HG03135 (cell line): Measurements from ENCODE around the gene DNAH7.

Experiments
- ATAC-seq: cut with Tn5 transposase; IDR thresholded peaks from one replicate; pipeline ENCODE4 v1.9.1; 2021; ENCODE audit warnings: mild to moderate bottlenecking, moderate library complexity; ENCODE audit not compliant: unreplicated experiment

DNAH7 gene

DNA sequence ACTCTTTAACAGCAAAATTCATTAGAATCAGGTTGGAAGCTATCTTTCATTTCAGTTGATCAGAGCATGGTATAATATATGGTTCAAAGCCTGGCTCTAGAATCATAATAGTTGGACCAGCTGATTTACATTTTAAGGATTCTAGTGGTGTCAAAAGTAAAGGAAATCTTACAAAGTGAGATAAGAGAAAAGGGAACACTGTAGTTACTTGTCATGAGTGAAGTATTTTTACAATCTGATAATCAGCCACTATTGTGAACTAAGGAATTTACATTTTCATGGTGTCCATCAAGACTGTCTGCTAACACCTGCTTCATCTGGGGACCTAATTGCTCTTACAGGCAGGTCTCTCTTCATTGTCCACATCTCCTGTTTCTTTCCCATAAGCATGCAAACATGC lies 250.5 kb downstream of the DNAH7 start:
- no peak for ATAC-seq

DNA sequence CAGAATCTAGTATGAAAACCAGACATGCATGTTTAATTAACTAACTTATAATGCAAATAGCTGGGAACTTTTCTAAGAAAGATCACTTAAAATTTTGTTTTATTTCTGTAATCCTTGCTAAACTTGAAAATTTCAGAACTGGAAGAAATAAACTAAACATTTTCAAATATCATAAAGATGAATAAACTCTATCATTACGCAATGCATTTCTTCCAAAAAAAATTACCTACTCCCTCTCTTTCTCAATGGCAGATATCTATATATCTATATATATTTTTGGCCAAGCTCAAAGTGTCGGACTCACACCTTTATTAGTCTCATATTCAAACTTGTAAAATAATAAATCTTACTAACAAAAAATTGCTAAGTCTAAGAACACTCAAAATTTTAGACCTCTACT lies 253.6 kb downstream of the DNAH7 start:
- ATAC-seq, result no peak

DNA sequence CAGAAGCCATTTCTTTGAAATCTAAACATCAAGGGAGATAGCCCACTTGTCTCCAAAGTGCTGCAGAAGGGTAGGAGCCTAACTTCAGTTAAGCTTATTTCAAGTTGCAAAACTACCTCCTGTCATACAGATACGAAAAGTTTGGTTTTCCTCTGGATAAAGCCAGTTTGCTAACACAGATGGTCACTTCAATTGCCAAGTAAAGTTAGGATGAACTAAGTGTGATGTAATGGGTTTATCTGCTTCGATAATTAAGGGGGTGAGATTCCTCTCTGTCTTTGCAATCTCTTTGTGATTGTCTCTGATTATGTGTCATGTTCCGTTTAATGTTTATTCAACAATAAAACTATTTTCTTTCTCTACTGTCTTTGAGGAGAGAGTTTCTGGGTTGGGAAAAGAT lies 255.2 kb downstream of the DNAH7 start:
- ATAC-seq, result no peak

DNA sequence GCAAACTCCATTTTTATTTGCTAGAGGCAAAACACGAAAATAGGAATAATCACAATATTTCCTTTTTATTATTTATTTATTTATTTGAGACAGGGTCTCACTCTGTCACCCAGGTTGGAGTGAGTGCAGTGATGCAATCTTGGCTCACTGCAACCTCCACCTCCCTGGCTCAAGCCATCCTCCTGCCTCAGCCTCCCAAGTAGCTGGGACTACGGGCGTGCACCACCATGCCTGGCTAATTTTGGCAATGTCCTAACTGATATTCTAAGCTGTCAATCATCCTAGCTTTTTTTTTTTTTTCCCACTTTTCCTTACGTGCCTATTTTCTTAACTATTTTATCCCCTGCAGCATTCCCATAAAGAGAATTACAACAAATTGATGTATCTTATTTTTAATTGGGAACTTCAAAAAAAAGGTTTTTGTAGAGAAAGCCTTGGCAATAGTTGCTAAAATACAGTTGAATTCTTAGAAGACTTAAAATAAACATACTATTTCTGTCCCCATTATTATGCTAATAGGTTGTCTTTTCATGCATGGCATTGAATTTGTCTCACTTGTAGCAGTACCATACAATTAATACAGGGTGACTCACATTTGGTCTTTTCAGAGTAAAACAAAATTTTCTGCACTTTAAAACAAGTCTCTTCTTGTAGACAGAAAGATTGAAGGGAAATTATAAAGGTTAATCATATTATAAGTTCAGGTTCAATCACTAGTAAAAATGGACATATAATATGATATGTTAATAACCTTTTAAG lies 258.1 kb downstream of the DNAH7 start:
- no peak for ATAC-seq

DNA sequence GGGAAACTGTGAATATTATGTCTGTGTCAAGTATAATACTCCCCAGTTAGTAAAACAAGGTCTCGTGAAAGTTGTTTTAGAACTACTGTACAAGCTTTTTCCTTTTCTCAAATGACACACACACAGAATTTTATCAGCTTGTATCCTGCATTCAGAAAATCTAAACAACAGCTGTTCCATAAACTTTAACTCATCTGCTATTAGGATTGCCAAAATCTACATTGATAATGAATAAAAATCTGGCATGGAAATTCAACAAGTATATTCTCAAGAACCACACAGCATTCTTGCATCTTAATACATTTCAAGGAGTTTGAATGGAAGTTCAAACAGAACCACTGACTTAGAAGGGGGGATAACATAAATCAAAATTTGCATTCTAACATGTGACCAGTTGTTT lies 260.4 kb downstream of the DNAH7 start:
- no peak for ATAC-seq

DNA sequence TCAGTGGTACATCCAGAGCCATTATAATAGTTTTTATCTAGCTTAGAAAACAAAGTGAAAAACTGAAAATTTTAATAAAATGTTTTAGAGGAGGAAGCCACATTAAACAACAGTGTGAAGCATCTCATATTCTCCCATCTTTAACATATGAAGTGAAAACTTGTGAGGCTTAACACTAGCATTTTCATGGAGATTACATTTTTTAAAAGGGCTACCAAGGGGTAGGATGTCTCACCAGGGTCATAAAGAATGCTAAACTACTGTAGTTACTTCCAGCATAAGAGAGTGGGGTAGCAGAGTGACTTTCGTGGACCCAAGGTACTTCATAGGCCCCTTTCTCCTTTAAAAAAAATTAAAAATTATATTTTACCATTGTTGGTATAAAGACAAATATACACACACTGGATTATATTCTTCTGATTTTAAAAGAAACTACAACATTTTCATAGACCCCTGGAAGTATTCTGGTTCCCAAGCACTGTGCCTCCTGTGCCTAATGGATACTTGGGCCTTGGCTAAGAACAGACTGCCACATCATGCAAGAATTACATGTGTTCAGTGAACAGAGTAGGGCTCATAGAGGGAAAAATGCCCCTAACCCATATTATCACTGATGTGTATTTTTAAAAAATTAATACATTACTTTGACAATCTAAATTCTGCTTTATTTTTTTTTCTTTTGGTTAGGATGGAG lies 263.2 kb downstream of the DNAH7 start:
- no peak for ATAC-seq

DNA sequence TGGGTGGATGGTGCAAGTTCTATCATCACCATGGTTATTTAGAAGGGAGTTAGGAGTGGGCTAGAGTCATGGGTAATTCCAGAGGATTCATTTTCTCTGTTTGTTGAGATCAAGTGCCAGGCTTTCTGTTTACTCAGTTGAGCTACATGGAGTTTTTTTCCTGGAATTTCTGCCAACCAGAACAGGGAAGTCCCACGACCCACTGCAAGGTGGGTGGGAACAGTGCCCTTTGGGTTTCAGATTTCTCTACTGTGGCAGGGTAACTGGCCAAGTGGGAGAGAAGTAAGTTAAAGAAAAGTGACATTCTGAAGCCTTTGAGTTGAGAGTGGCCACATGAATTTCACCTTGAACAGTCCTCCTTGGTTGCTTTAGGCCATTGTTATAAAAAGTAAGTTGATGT lies 272.8 kb downstream of the DNAH7 start:
- no peak for ATAC-seq

DNA sequence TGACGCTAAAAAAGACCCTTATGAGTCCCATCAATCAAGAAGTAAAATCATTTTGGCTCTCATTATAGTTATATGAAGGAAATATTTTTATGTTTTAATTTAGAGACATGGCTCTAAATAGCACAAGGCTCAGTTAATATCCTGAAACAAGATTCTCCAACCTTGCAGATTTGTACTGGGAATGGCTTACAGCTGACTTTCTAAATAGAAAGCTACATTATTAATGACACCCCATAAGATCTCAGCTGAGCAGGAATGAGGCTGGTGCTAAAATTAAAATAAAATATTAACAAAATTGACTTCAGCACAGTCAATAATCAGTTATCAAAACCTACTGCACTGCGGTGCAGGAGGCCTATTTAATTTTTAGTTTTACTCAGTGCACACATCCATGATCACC lies 274.8 kb downstream of the DNAH7 start:
- no peak for ATAC-seq

DNA sequence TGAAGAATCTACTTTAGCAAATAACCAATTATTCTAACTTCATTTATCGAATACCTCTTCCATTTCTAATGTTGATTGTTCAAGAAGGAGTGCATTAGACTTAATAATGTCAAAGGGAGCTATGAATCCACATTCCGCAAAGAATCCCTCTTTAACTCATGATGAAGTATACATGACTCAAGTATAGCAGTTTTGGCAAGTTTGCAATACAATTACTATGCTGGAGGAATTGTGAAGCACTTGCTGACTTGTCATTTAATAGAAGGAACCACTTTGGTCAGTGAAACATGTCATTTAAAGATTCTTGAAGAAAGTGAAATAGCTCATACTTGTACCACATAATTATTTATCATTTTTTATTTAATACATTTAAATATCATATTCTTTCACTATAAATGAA lies 286.5 kb downstream of the DNAH7 start:
- ATAC-seq, result no peak

DNA sequence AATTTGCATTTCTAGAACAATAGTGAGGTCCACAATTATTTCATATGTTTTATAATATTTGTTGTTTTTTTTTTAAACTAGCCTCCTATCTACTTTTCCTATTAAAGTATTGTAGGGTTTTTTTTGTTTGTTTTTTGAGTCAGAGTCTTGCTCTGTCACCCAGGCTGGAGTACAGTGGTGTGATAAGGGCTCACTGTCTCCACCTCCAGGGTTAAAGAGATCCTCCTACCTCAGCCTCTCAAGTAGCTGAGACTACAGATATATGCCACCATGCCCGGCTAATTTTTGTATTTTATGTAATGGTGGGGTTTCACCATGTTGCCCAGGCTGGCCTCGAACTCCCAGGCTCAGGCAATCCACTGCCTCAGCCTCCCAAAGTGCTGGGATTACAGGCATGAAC lies 289.1 kb downstream of the DNAH7 start:
- no peak for ATAC-seq

DNA sequence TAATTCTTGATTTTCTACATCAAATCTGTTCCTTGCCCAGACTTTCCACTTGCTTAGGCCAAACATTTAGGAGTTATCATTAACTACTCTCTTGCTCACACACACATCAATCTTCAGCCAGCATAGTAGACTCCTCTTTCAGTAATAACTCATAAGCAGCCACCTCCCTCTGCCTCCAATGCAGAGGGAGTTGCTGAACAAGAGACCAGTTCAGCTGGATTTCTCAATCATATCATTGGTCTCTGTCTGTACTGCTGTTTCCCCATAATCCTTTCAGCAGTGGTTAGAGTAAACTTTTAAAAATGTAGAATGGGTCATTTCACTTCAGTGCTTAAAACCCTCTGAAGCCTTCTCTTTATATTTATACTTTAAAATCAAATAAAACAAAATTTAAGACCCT lies 298.7 kb downstream of the DNAH7 start:
- no peak for ATAC-seq

DNA sequence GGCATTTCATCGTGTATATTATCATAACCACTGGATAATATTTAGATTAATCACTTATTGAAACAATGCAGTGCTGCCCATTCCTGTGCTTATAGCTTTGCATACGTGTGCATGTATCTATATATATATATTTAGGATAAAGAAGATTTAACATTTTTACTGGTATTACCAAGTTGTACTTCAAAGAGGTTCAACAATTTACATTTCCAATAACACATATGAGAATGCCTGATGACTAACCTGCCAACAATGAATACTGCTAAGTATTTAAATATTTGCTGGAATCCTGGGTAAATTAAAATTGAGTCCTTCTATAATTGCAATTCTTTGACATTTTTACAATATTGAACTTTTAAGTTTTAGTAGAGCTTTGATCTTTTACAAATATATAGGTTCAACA lies 300.2 kb downstream of the DNAH7 start:
- ATAC-seq, result no peak

DNA sequence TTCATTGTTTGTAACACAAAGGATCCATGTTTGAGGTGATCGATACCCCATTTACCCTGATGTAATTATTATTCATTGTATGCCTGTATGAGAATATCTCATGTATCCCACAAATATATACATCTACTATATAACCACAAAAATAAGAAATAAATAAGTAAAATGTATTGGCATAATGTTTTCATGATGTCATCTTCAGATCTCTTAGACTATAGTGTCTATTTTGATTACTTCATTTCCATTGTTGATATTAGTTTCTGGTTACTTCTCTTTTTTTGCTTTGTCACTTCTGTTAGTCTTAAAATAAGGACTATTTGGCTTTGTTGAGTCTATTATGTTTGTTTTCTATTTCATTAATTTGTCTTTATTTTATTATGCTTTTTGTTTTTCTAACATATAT lies 301.9 kb downstream of the DNAH7 start:
- ATAC-seq, result no peak

DNA sequence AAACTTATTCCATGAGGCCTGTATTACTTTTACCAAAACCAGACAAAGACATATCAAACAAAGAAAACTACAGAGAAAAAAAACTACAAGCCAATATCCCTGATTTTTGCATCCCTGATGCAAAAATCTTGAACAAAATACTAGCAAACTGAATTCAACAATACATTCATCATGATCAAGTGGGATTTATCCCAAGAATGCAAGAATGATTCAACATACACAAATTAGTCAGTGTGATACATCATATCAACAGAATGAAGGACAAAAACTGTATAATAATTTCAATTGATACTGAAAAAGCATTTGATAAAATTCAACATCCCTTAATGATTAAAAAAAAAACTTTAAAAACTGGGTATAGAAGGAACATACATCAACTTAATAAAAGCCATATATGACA lies 304.8 kb downstream of the DNAH7 start:
- ATAC-seq, result no peak

DNA sequence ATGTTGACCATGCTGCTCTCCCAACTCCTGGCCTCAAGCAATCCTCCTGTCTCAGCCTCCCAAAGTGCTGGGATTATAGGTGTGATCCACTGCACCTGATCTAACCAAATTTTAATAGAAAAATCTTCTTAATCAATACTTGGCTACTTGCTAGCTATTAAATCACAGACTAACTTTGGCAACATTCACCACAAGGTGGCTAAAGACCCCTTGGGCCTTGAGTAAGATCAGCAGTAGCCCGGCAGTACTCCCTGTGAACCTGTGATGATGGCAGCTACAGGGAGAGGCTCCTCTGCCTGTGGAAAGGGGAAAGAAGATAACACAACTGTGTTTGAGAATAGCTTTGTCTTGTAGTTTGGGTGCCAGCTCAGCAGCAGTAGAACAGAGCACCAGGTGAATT lies 308.8 kb downstream of the DNAH7 start:
- no peak for ATAC-seq

DNA sequence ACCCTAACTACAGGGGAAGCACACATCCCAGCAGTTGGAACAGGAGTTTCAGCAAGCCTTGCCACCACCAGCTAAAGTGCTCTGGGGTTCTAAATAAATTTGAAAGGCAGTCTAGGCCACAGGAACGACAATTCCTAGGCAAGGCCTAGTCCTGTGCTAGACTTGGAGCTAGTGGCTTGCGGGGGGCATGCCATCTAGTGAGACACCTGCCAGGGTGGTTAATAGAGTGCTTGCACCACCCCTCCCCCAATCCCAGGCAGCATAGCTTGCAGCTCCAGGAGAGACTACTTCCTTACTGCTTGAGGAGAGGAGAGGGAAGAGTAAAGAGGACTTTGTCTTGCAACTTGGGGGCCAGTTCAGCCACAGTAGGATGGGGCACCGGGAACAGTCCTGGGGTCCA lies 309.8 kb downstream of the DNAH7 start:
- no peak for ATAC-seq

DNA sequence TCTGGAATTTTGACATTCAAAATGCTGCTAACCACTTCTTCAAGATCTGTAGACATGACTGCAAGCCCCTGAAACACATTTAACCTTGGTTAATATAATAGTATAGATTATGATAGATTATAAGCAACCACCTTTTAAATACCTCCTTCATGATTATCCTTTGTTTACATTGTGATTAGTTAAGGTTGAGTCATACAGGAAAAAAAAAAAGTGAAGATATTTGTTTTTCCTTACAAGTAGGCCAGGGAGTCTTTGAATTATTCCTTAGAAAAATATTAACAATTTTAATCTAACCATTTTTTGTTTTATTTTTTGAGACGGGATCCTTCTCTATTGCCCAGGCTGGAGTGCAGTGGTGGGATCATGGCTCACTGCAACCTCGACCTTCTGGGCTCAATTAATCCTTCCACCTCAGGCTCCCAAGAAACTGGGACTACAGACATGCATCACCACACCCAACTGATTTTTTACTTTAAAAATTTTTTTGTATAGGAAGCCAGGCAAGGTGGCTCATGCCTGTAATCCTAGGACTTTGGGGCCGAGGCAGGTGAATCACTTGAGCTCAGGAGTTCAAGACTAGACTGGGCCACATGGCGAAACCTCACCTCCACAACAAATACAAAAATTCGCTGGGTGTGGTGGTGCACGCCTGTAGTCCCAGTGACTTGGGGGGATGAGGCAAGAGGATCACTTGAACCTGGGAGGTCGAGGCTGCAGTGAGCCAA lies 312.3 kb downstream of the DNAH7 start:
- ATAC-seq, result no peak

DNA sequence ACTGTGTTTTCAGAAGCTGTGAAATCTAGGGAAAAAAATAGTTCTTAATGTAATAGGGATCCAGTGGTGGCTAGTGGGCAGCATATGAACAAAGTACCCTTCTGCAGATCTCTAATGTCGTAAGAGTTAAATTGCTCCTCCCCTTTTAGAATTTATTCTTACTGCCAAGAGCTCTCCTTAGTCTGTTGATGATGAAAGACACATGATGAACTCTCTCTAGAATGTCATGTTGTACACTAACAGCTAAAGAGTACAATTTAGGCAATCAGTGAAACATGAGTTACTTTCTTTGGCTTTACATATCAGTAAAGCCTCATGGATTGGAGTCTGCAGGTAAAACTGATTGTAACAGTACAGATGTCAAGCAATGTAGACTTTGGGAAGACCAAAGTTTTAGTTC lies 327.4 kb downstream of the DNAH7 start:
- ATAC-seq, result no peak

DNA sequence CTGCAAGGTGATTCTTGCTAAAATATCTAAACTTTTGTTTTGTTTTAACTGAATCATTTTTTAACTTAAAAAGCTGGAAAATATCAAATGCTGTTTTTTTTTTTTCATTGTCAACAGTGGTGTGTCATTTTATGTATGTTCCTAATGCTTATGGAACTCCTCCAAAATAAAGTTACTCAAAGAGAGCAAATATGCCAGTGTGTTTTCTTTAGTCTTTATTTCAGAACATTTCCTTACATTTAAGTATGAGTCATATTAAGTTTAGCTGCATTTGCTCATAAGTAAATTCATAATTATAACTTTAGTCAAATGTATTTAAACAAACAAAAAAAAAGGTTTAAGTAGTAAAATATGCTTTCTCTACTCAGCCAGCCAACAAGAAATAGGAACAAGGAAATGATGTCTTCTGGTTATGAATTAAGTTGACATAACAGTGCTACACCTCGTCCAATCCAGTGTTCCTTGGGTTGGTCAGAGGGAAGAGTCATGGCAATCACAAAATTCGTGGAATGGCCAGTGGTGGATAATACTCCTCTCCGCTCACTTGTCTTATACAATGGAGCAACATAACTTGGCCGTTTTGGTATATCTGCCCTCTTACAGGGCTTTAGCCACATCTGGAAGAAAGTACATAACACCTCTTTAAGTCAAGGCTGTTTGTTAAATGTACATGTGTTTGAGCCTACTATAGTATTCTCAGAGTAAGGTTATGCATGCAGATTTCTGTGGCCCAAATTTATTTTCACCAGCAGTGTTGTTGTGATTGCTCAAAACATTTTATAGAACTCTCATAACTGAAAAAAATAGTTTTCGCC lies 330.9 kb downstream of the DNAH7 start:
- ATAC-seq, result no peak

DNA sequence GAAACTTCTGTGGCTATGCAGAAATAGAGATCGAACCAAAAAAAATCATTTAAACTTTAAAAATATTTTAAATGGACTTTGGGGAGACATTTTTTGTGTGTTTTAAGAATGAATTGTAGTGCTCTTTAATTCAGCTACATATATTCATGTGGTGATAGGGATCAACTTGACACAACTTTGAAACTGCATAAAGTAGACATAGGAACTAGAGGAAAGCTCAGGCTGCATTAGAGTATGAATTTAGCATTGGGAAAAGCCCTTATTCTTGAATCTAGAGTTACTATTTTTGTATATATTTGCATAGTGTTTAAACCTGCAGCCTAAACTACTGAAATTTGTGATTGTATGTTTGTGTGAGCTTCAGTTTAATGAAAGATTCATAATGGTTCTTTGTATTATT lies 333.3 kb downstream of the DNAH7 start:
- ATAC-seq, result no peak

DNA sequence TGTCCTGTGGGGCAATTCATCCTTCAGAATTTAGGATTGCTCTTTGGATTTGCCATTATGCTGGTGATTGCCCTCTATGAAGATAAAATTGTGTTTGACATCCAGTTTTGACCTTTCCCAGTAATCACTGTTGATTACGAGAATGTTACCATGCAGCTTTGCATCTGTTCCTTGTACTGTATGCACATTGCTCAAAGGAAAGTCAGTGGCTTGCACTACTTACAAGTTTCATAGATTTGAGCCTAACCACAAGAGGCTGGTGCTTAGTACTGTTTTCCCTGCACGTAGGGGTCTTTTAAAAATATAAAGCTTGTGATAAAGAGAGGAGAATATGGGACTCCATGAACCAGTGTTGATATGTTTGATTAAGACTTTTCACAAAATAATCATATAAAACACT lies 333.7 kb downstream of the DNAH7 start:
- ATAC-seq, result no peak
